ENCODE results near the gene PRKCE.

The PRKCE gene

DNA sequence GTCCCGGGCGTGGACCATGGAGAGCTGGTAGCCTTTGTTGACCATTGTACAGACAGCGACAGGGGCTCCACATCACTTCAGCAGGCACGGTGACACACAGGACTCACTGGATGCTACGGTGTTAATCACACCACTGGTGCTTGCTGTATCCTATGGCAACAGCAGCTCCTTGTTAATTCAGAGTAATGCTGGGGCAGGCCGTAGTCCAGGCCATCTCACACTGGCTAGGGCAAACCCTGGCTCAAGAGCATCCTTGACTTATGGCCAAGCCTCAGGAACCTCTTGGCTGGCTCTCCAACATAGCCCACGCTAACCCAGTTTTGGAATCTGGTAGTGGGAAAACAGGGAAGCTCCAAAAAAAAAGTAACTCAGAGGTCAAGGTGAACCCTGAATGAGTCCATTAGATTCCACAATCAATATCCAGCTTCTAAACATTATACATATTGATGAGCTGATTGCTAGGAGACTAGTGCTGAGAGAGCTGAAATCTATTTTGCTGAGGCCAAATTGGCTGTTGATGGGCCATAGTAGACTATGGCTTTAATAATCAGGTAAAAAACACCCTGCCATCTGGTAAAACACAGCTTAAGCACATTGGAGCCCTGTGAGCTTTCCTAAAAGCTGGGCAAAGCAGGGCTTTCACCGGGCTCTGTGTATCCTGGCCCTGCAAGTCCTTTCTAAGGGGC lies 253.6 kb downstream of the PRKCE start:
- Histone ChIP-seq H3K9ac (ENCODE audit: low read length) (peak overlapping the region; percentile 76), H3K4me1 (ENCODE audit: control insufficient read depth, insufficient read depth, low read depth, low read length) (peaks cover 3% of the 10 kb centered on the region), H2AFZ (ENCODE audit: low read depth, low read length) (no peak overlapping the region), H3K9me3 (ENCODE audit: control insufficient read depth, low read length) (no peaks in the 10 kb centered on the region), H3K4me3 (ENCODE audit: insufficient read depth in 1 of 2, low read depth in 1 of 2, low read length in 2 of 2) (peak overlapping the region in 1 of 2 experiments; percentile 71), H2AK5ac (ENCODE audit: low read length, severe bottlenecking) (no peak overlapping the region), H3K79me1 (replicated peaks; ENCODE audit: low read length, poor library complexity, severe bottlenecking) (no peaks in the 10 kb centered on the region), H3K36me3 (ENCODE audit: control insufficient read depth in 1 of 2, insufficient read depth in 2 of 2, low read depth in 1 of 2, low read length in 2 of 2) (no peaks in the 10 kb centered on the region), H3K27ac (ENCODE audit: low read length, poor library complexity, severe bottlenecking) (no peak overlapping the region), H3K14ac (ENCODE audit: low read length in 2 of 2) (no peak overlapping the region), H3K23ac (ENCODE audit: low read length in 2 of 2) (no peak overlapping the region), H3K18ac (ENCODE audit: low read depth in 1 of 2, low read length in 2 of 2) (no peak overlapping the region), H3K27me3 (ENCODE audit: control insufficient read depth in 1 of 2, insufficient read depth in 1 of 2, low read length in 2 of 2) (no peaks in the 10 kb centered on the region), H2BK5ac (ENCODE audit: low read depth, low read length, poor library complexity, severe bottlenecking) (no peak overlapping the region), H2BK120ac (ENCODE audit: low read depth, low read length) (no peak overlapping the region), H4K8ac (ENCODE audit: low read length) (no peak overlapping the region), H2BK15ac (ENCODE audit: low read depth, poor library complexity, severe bottlenecking) (no peak overlapping the region), H2BK12ac (ENCODE audit: low read length in 2 of 2) (no peak overlapping the region), H3K4me2 (ENCODE audit: low read length, poor library complexity, severe bottlenecking) (no peak overlapping the region), H3K4ac (ENCODE audit: low read depth in 1 of 2, low read length in 2 of 2) (no peak overlapping the region), H4K91ac (ENCODE audit: low read length) (no peak overlapping the region)
- 91% methylated on average over 7 of the region's 8 CpGs for WGBS
- DNase-seq, result no peak

- H4K91ac ChIP-seq (ENCODE audit: low read length), result no peak overlapping the region
- no peaks in the 10 kb centered on the region for H3K79me1 ChIP-seq (replicated peaks; ENCODE audit: low read length, poor library complexity, severe bottlenecking)
- no peak overlapping the region for H3K27ac ChIP-seq (ENCODE audit: low read length, poor library complexity, severe bottlenecking)
- no peak overlapping the region for H3K9ac ChIP-seq (ENCODE audit: low read length)
- H3K4me1 ChIP-seq (ENCODE audit: control insufficient read depth, insufficient read depth, low read depth, low read length), result peaks cover 4% of the 10 kb centered on the region
- H2AFZ ChIP-seq (ENCODE audit: low read depth, low read length), result no peak overlapping the region
- no peak overlapping the region for H2AK5ac ChIP-seq (ENCODE audit: low read length, severe bottlenecking)
- H4K8ac ChIP-seq (ENCODE audit: low read length), result no peak overlapping the region
- no peak for DNase-seq
- H2BK15ac ChIP-seq (ENCODE audit: low read depth, poor library complexity, severe bottlenecking), result no peak overlapping the region
- H3K36me3 ChIP-seq (ENCODE audit: control insufficient read depth in 1 of 2, insufficient read depth in 2 of 2, low read depth in 1 of 2, low read length in 2 of 2), result no peaks in the 10 kb centered on the region
- no peak overlapping the region for H3K18ac ChIP-seq (ENCODE audit: low read depth in 1 of 2, low read length in 2 of 2)
- H3K14ac ChIP-seq (ENCODE audit: low read length in 2 of 2), result no peak overlapping the region
- WGBS, result 98% methylated on average over 4 of the region's 5 CpGs
- H3K23ac ChIP-seq (ENCODE audit: low read length in 2 of 2), result no peak overlapping the region
- no peak overlapping the region for H2BK12ac ChIP-seq (ENCODE audit: low read length in 2 of 2)
- H3K9me3 ChIP-seq (ENCODE audit: control insufficient read depth, low read length), result no peaks in the 10 kb centered on the region
- H3K4me3 ChIP-seq (ENCODE audit: insufficient read depth in 1 of 2, low read depth in 1 of 2, low read length in 2 of 2), result no peak overlapping the region
- no peak overlapping the region for H3K4ac ChIP-seq (ENCODE audit: low read depth in 1 of 2, low read length in 2 of 2)
- H3K4me2 ChIP-seq (ENCODE audit: low read length, poor library complexity, severe bottlenecking), result no peak overlapping the region
- no peak overlapping the region for H2BK5ac ChIP-seq (ENCODE audit: low read depth, low read length, poor library complexity, severe bottlenecking)
- H3K27me3 ChIP-seq (ENCODE audit: control insufficient read depth in 1 of 2, insufficient read depth in 1 of 2, low read length in 2 of 2), result no peaks in the 10 kb centered on the region
- no peak overlapping the region for H2BK120ac ChIP-seq (ENCODE audit: low read depth, low read length)
These were observed 254.1 kb downstream of the PRKCE start for GRCh38 chr2:45905632-45905958.

GRCh38 chr2:45907592-45907991 lies 256.1 kb downstream of the PRKCE start:
- Histone ChIP-seq H3K9me3 (ENCODE audit: control insufficient read depth, low read length) (no peaks in the 10 kb centered on the region), H3K4me3 (ENCODE audit: insufficient read depth in 1 of 2, low read depth in 1 of 2, low read length in 2 of 2) (no peak overlapping the region), H2AFZ (ENCODE audit: low read depth, low read length) (no peak overlapping the region), H2BK5ac (ENCODE audit: low read depth, low read length, poor library complexity, severe bottlenecking) (no peak overlapping the region), H3K36me3 (ENCODE audit: control insufficient read depth in 1 of 2, insufficient read depth in 2 of 2, low read depth in 1 of 2, low read length in 2 of 2) (no peaks in the 10 kb centered on the region), H4K91ac (ENCODE audit: low read length) (no peak overlapping the region), H3K14ac (ENCODE audit: low read length in 2 of 2) (no peak overlapping the region), H3K23ac (ENCODE audit: low read length in 2 of 2) (no peak overlapping the region), H3K79me1 (replicated peaks; ENCODE audit: low read length, poor library complexity, severe bottlenecking) (no peaks in the 10 kb centered on the region), H4K8ac (ENCODE audit: low read length) (no peak overlapping the region), H3K18ac (ENCODE audit: low read depth in 1 of 2, low read length in 2 of 2) (no peak overlapping the region), H3K27me3 (ENCODE audit: control insufficient read depth in 1 of 2, insufficient read depth in 1 of 2, low read length in 2 of 2) (no peaks in the 10 kb centered on the region), H2AK5ac (ENCODE audit: low read length, severe bottlenecking) (no peak overlapping the region), H3K4me1 (ENCODE audit: control insufficient read depth, insufficient read depth, low read depth, low read length) (peaks cover 8% of the 10 kb centered on the region), H3K4me2 (ENCODE audit: low read length, poor library complexity, severe bottlenecking) (no peak overlapping the region), H3K4ac (ENCODE audit: low read depth in 1 of 2, low read length in 2 of 2) (no peak overlapping the region), H2BK12ac (ENCODE audit: low read length in 2 of 2) (no peak overlapping the region), H2BK15ac (ENCODE audit: low read depth, poor library complexity, severe bottlenecking) (no peak overlapping the region), H3K9ac (ENCODE audit: low read length) (no peak overlapping the region), H2BK120ac (ENCODE audit: low read depth, low read length) (no peak overlapping the region), H3K27ac (ENCODE audit: low read length, poor library complexity, severe bottlenecking) (no peak overlapping the region)
- 89% methylated on average over 9 of the region's 9 CpGs for WGBS
- DNase-seq, result no peak

- Histone ChIP-seq H3K23ac (ENCODE audit: low read length in 2 of 2) (no peak overlapping the region), H2BK120ac (ENCODE audit: low read depth, low read length) (no peak overlapping the region), H2BK5ac (ENCODE audit: low read depth, low read length, poor library complexity, severe bottlenecking) (no peak overlapping the region), H2BK12ac (ENCODE audit: low read length in 2 of 2) (no peak overlapping the region), H2BK15ac (ENCODE audit: low read depth, poor library complexity, severe bottlenecking) (no peak overlapping the region), H3K27me3 (ENCODE audit: control insufficient read depth in 1 of 2, insufficient read depth in 1 of 2, low read length in 2 of 2) (no peaks in the 10 kb centered on the region), H2AK5ac (ENCODE audit: low read length, severe bottlenecking) (no peak overlapping the region), H3K18ac (ENCODE audit: low read depth in 1 of 2, low read length in 2 of 2) (no peak overlapping the region), H3K9me3 (ENCODE audit: control insufficient read depth, low read length) (no peaks in the 10 kb centered on the region), H3K4me1 (ENCODE audit: control insufficient read depth, insufficient read depth, low read depth, low read length) (peaks cover 8% of the 10 kb centered on the region), H2AFZ (ENCODE audit: low read depth, low read length) (no peak overlapping the region), H3K79me1 (replicated peaks; ENCODE audit: low read length, poor library complexity, severe bottlenecking) (no peaks in the 10 kb centered on the region), H4K8ac (ENCODE audit: low read length) (no peak overlapping the region), H3K4ac (ENCODE audit: low read depth in 1 of 2, low read length in 2 of 2) (no peak overlapping the region), H3K36me3 (ENCODE audit: control insufficient read depth in 1 of 2, insufficient read depth in 2 of 2, low read depth in 1 of 2, low read length in 2 of 2) (no peaks in the 10 kb centered on the region), H3K27ac (ENCODE audit: low read length, poor library complexity, severe bottlenecking) (no peak overlapping the region), H3K14ac (ENCODE audit: low read length in 2 of 2) (no peak overlapping the region), H3K9ac (ENCODE audit: low read length) (no peak overlapping the region), H3K4me2 (ENCODE audit: low read length, poor library complexity, severe bottlenecking) (no peak overlapping the region), H3K4me3 (ENCODE audit: insufficient read depth in 1 of 2, low read depth in 1 of 2, low read length in 2 of 2) (no peak overlapping the region), H4K91ac (ENCODE audit: low read length) (no peak overlapping the region)
- WGBS, result 88% methylated on average over 12 of the region's 12 CpGs
- no peak for DNase-seq
These were observed 257.1 kb downstream of the PRKCE start for GRCh38 chr2:45908316-45909170.

All from mesenchymal stem cell (in vitro differentiated cells and primary cell).